Measurements from ENCODE around the gene PLIN1.

- TF ChIP-seq, protein P1, sequence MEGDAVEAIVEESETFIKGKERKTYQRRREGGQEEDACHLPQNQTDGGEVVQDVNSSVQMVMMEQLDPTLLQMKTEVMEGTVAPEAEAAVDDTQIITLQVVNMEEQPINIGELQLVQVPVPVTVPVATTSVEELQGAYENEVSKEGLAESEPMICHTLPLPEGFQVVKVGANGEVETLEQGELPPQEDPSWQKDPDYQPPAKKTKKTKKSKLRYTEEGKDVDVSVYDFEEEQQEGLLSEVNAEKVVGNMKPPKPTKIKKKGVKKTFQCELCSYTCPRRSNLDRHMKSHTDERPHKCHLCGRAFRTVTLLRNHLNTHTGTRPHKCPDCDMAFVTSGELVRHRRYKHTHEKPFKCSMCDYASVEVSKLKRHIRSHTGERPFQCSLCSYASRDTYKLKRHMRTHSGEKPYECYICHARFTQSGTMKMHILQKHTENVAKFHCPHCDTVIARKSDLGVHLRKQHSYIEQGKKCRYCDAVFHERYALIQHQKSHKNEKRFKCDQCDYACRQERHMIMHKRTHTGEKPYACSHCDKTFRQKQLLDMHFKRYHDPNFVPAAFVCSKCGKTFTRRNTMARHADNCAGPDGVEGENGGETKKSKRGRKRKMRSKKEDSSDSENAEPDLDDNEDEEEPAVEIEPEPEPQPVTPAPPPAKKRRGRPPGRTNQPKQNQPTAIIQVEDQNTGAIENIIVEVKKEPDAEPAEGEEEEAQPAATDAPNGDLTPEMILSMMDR (IDR thresholded peaks at IDR 0.05): no peak
- no peak for TF ChIP-seq POLR2A (IDR thresholded peaks at IDR 0.05)
These were observed 62.9 kb downstream of the PLIN1 start for GRCh38 chr15:89616228-89616627.

All from body of pancreas (tissue), 4 donors.